OCI-LY3 (cell line): Measurements from ENCODE around the gene CSDE1.

Source experiments
- H2AFZ ChIP-seq: fragments of 200-600, 300-600 bp; shearing (Covaris generic); 2 replicates; pipeline ENCODE4 v1.6.0; 2014; ENCODE audit warnings: antibody characterized with exemption, low read depth, low read length
- H3K27ac ChIP-seq: fragments of 200-600, 300-600 bp; sonication (generic); 2 replicates; pipeline ENCODE4 v1.5.1; 2014; ENCODE audit warnings: mild to moderate bottlenecking, low read length, moderate library complexity, mixed read lengths
- H3K27me3 ChIP-seq: fragments of 200-600, 300-600 bp; sonication (generic); 2 replicates; pipeline ENCODE4 v1.6.1; 2014; ENCODE audit warnings: low read depth, low read length, mixed read lengths
- H3K36me3 ChIP-seq: fragments of 200-600, 300-600 bp; sonication (generic); replicated peaks from 2 replicates; pipeline ENCODE3; 2014; ENCODE audit warnings: low read depth, low read length, mixed read lengths
- H3K4me1 ChIP-seq: fragments of 300-600, 200-600 bp; sonication (generic); 2 replicates; pipeline ENCODE4 v1.6.1; 2014; ENCODE audit warnings: low read length, mixed read lengths
- H3K4me2 ChIP-seq: fragments of 200-600, 300-600 bp; sonication (generic); 2 replicates; pipeline ENCODE4 v1.6.1; 2014; ENCODE audit warnings: low read length, mixed read lengths
- H3K4me3 ChIP-seq: fragments of 300-600, 200-600 bp; sonication (generic); 2 replicates; pipeline ENCODE4 v1.5.1; 2014; ENCODE audit warnings: antibody characterized with exemption, mild to moderate bottlenecking, low read length, moderate library complexity
- H3K79me2 ChIP-seq: fragments of 300-600, 200-600 bp; shearing (Covaris generic); 2 replicates; pipeline ENCODE4 v1.6.1; 2014; ENCODE audit warnings: mild to moderate bottlenecking, low read length, mixed read lengths
- H3K9ac ChIP-seq: fragments of 300-600, 200-600 bp; shearing (Covaris generic); 2 replicates; pipeline ENCODE4 v1.6.0; 2014; ENCODE audit warnings: mild to moderate bottlenecking, low read length, moderate library complexity
- H3K9me3 ChIP-seq: fragments of 200-600, 300-600 bp; shearing (Covaris generic); 2 replicates; pipeline ENCODE4 v1.6.1; 2014; ENCODE audit warnings: low read length, mixed read lengths; ENCODE audit not compliant: insufficient read depth
- H4K20me1 ChIP-seq: fragments of 200-600, 300-600 bp; sonication (generic); 2 replicates; pipeline ENCODE4 v1.6.1; 2016; ENCODE audit warnings: low read length, mixed read lengths; ENCODE audit not compliant: insufficient read depth
- CTCF ChIP-seq: fragments of 200-600, 300-600 bp; sonication (generic); IDR thresholded peaks from 2 replicates; pipeline ENCODE4 v1.5.1; 2014; ENCODE audit warnings: antibody characterized with exemption, low read length, low read depth
- EZH2phosphoT487 ChIP-seq: fragments of 200-600 bp; shearing (Covaris generic); IDR thresholded peaks from 2 replicates; pipeline ENCODE4 v1.6.1; 2018; ENCODE audit warnings: antibody characterized with exemption, mixed run types, low read depth

The CSDE1 gene

GRCh38 chr1:114710360-114710759, 47.4 kb downstream of the CSDE1 start:
- H3K27me3 ChIP-seq = no peaks in the 10 kb centered on the region
- no peak overlapping the region for H3K27ac ChIP-seq
- H3K79me2 ChIP-seq = peaks cover 19% of the 10 kb centered on the region
- TF ChIP-seq EZH2phosphoT487 = no peak
- no peak for TF ChIP-seq CTCF
- H4K20me1 ChIP-seq = no peaks in the 10 kb centered on the region
- H3K9ac ChIP-seq = no peak overlapping the region
- peaks cover 22% of the 10 kb centered on the region for H3K36me3 ChIP-seq
- no peaks in the 10 kb centered on the region for H3K9me3 ChIP-seq
- no peak overlapping the region for H2AFZ ChIP-seq
- no peak overlapping the region for H3K4me2 ChIP-seq
- no peak overlapping the region for H3K4me3 ChIP-seq
- H3K4me1 ChIP-seq = peaks cover 8% of the 10 kb centered on the region

- no peak overlapping the region for H3K27ac ChIP-seq
- H3K4me1 ChIP-seq = peaks cover 8% of the 10 kb centered on the region; the same call in 1 of the 2 replicates
- no peaks in the 10 kb centered on the region; the same call in 1 of the 2 replicates for H3K79me2 ChIP-seq
- H4K20me1 ChIP-seq = no peaks in the 10 kb centered on the region
- peaks cover 18% of the 10 kb centered on the region for H3K36me3 ChIP-seq
- H3K4me3 ChIP-seq = no peak overlapping the region
- H3K27me3 ChIP-seq = no peaks in the 10 kb centered on the region
- TF ChIP-seq CTCF (no peak), EZH2phosphoT487 (no peak)
- H2AFZ ChIP-seq = no peak overlapping the region
- no peak overlapping the region for H3K9ac ChIP-seq
- H3K4me2 ChIP-seq = no peak overlapping the region
- H3K9me3 ChIP-seq = no peaks in the 10 kb centered on the region
Measured at GRCh38 chr1:114707604-114708003, 50.2 kb downstream of the CSDE1 start.

GRCh38 chr1:114703242-114703641, 54.5 kb downstream of the CSDE1 start:
- no peaks in the 10 kb centered on the region for H3K79me2 ChIP-seq
- H3K36me3 ChIP-seq = peaks cover 13% of the 10 kb centered on the region
- no peak overlapping the region for H3K4me2 ChIP-seq
- no peaks in the 10 kb centered on the region for H3K9me3 ChIP-seq
- H4K20me1 ChIP-seq = no peaks in the 10 kb centered on the region
- peaks cover 8% of the 10 kb centered on the region; the same call in 1 of the 2 replicates for H3K4me1 ChIP-seq
- H3K9ac ChIP-seq = no peak overlapping the region
- H3K27ac ChIP-seq = no peak overlapping the region
- no peak overlapping the region for H3K4me3 ChIP-seq
- H2AFZ ChIP-seq = no peak overlapping the region
- no peaks in the 10 kb centered on the region for H3K27me3 ChIP-seq
- TF ChIP-seq EZH2phosphoT487 = no peak

GRCh38 chr1:114702737-114703136, 55.0 kb downstream of the CSDE1 start:
- Histone ChIP-seq H3K9ac (no peak overlapping the region), H3K9me3 (no peaks in the 10 kb centered on the region), H3K27ac (no peak overlapping the region), H4K20me1 (no peaks in the 10 kb centered on the region), H3K4me2 (no peak overlapping the region), H3K79me2 (no peaks in the 10 kb centered on the region), H3K4me3 (no peak overlapping the region), H3K4me1 (peaks cover 8% of the 10 kb centered on the region; the same call in 1 of the 2 replicates), H3K36me3 (peaks cover 11% of the 10 kb centered on the region), H2AFZ (no peak overlapping the region), H3K27me3 (no peaks in the 10 kb centered on the region)
- TF ChIP-seq CTCF (no peak), EZH2phosphoT487 (no peak)

- Histone ChIP-seq H3K4me1 (peaks cover under 1% of the 10 kb centered on the region; the same call in 1 of the 2 replicates), H3K4me2 (no peak overlapping the region), H3K4me3 (no peak overlapping the region), H3K79me2 (no peaks in the 10 kb centered on the region), H2AFZ (no peak overlapping the region), H3K27ac (no peak overlapping the region), H3K9me3 (no peaks in the 10 kb centered on the region), H4K20me1 (no peaks in the 10 kb centered on the region), H3K9ac (no peak overlapping the region), H3K27me3 (no peaks in the 10 kb centered on the region), H3K36me3 (peaks cover 5% of the 10 kb centered on the region)
- TF ChIP-seq EZH2phosphoT487 (no peak), CTCF (no peak)
Measured at GRCh38 chr1:114701931-114702330, 55.9 kb downstream of the CSDE1 start.
